Aorta (tissue), 5 donors: Measurements from ENCODE around the gene PANX1. TPM values are rescaled to one million over a fixed set of nuclear protein-coding genes. Genes with fewer than 3 reads are reported as not detected.

Experiments
- ATAC-seq: fragments of 200-7000 bp; cut with Tn5 transposase; one replicate; pipeline ENCODE4 v1.9.1; 2022; ENCODE audit warnings: moderate library complexity; ENCODE audit not compliant: low FRiP score
- DNase-seq, 2 donors: peaks; one replicate each; pipeline ENCODE4 v3.0.0-alpha.2; 2020
- H3K27ac ChIP-seq, 2 donors: one replicate each; pipeline ENCODE4 v1.5.1; 2013; ENCODE audit warnings: low read length in 2 of 2, mild to moderate bottlenecking in 2 of 2, moderate library complexity in 2 of 2, control low read depth in 1 of 2, inconsistent platforms in 1 of 2, low read depth in 1 of 2
- H3K27me3 ChIP-seq, 2 donors: one replicate each; pipeline ENCODE4 v1.6.1; 2013; ENCODE audit warnings: control low read depth in 1 of 2, low read length in 1 of 2, mild to moderate bottlenecking in 1 of 2, moderate library complexity in 1 of 2; ENCODE audit not compliant: insufficient read depth in 2 of 2, control insufficient read depth in 1 of 2
- H3K36me3 ChIP-seq, 2 donors: one replicate each; pipeline ENCODE4 v1.6.1; 2013; ENCODE audit warnings: control low read depth in 1 of 2, low read length in 1 of 2, mild to moderate bottlenecking in 1 of 2; ENCODE audit not compliant: insufficient read depth in 2 of 2, control insufficient read depth in 1 of 2
- H3K4me1 ChIP-seq, 2 donors: one replicate each; pipeline ENCODE4 v1.6.1; 2013; ENCODE audit warnings: low read length in 2 of 2, control low read depth in 1 of 2, mild to moderate bottlenecking in 1 of 2, moderate library complexity in 1 of 2; ENCODE audit not compliant: insufficient read depth in 2 of 2, control insufficient read depth in 1 of 2
- H3K4me3 ChIP-seq, 2 donors: one replicate each; pipeline ENCODE4 v1.5.1; 2013; ENCODE audit warnings: low read length in 2 of 2, control low read depth in 1 of 2, mild to moderate bottlenecking in 1 of 2
- H3K9me3 ChIP-seq: one replicate; pipeline ENCODE4 v1.6.1; 2013; ENCODE audit warnings: mild to moderate bottlenecking, low read length; ENCODE audit not compliant: control insufficient read depth
- WGBS, 2 donors: extraction: QIAGEN DNeasy Blood & Tissue Kit; methylation state at CpG; one replicate each; pipeline ENCODE4 v1.1.7; 2013; 5-methylcytosine and 5-hydroxymethylcytosine counted together
- intact Hi-C, 2 donors: fragments of 100-400 bp; cut with DNase I; formaldehyde crosslinking; loops; one replicate each; pipeline versions ENCODE4 v1.14.2 to v1.15.0; 2022
- polyA plus RNA-seq, 2 donors: library from polyadenylated mRNA; stranded (reverse); fragments of 200-250 nt; gene quantifications; one replicate each; pipeline ENCODE4 v1.2.3, GENCODE V29; 2013
- total RNA-seq, 2 donors: library from RNA; stranded (reverse); fragmentation: NEBNext Ultra II Directional; extraction: Animal tissue kit (Norgen Biotek cat#: 25700); gene quantifications; one replicate each; pipeline ENCODE4 v1.2.1, GENCODE V29; 2021
- donor health status: healthy with polysubstance abuse.
- donor health status: Bipolar disorder and iron deficiency.
- donor health status: DM: no; HTN: no; CAD: no.
- donor health status: DM: no; HTN: no; CAD: no.
- donor health status: DM: yes; HTN: yes; CAD: no.

PANX1 gene
- total and polyA plus RNA-seq, 4 donors: 7.0 to 29.3 (median 16.8) TPM

- Histone ChIP-seq H3K36me3 (peaks cover 6 to 14% of the 10 kb centered on the region in 2 donors), H3K9me3 (no peaks in the 10 kb centered on the region), H3K4me3 (no peak overlapping the region), H3K27me3 (no peaks in the 10 kb centered on the region), H3K27ac (peak overlapping the region; percentile 20 to 30), H3K4me1 (peaks cover 2 to 4% of the 10 kb centered on the region in 2 donors)
- 84 to 86% methylated on average over 8 of the region's 8 CpGs for WGBS, 2 donors
- ATAC-seq: no peak
- intact Hi-C loops: loop anchor here in 1 of 2 donors (5.0 kb wide), 1 partner anchor 234 kb away; no protein-coding TSS in a partner anchor
- no peak for DNase-seq
Measured at GRCh38 chr11:94183251-94183885, 54.7 kb downstream of the PANX1 start.

- Histone ChIP-seq H3K27me3 (no peaks in the 10 kb centered on the region), H3K9me3 (no peaks in the 10 kb centered on the region), H3K36me3 (peaks cover 6 to 13% of the 10 kb centered on the region in 2 donors), H3K4me1 (peaks cover 2 to 4% of the 10 kb centered on the region in 2 donors), H3K27ac (peak overlapping the region in 1 of 2 donors; percentile 45), H3K4me3 (no peak overlapping the region)
- 3 to 11% methylated on average over 7 of the region's 7 CpGs for whole genome bisulfite sequencing, 2 donors
- intact Hi-C loops: loop anchor here in 1 of 2 donors (5.0 kb wide), 1 partner anchor 233 kb away; no protein-coding TSS in a partner anchor
- peak; percentile 78 for ATAC-seq
- peak; percentile 71 to 85 for DNase-seq
Measured at GRCh38 chr11:94183886-94184264, 55.2 kb downstream of the PANX1 start.

- no peak overlapping the region for H3K27ac ChIP-seq
Measured at GRCh38 chr11:94184362-94184761, 55.7 kb downstream of the PANX1 start.

DNA sequence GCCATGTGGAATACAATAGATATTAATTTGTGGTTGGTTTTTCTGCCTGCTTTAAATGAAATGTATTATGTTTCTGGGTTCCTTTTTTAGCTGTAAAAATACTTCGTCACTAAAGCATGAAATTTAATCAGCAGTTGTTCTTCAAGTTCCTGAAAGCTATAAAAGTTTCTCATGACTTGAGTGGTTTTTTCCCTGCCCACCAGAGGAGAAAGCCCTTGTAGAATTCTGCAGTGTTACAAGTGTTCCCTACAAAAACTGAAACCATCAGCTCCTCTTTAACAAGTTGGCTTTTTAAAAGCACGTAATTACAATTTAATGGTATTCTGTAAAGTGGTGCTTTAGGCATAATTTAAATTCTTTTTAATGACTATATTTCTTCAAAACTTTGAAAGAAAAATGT lies 56.2 kb downstream of the PANX1 start:
- H3K4me3 ChIP-seq: no peak overlapping the region
- no peak for ATAC-seq
- no peaks in the 10 kb centered on the region for H3K27me3 ChIP-seq
- 9 to 23% methylated on average over 2 of the region's 2 CpGs for WGBS, 2 donors
- H3K27ac ChIP-seq: no peak overlapping the region
- H3K4me1 ChIP-seq: peaks cover 2 to 4% of the 10 kb centered on the region in 2 donors
- intact Hi-C loops: loop anchor here in 1 of 2 donors (5.0 kb wide), 1 partner anchor 232 kb away; no protein-coding TSS in a partner anchor
- no peaks in the 10 kb centered on the region for H3K9me3 ChIP-seq
- no peak for DNase-seq
- peaks cover 6 to 13% of the 10 kb centered on the region in 2 donors for H3K36me3 ChIP-seq

More at GRCh38 chr11:94184362-94184761, 55.7 kb downstream of the PANX1 start:
- ATAC-seq: no peak
- Histone ChIP-seq H3K27me3 (no peaks in the 10 kb centered on the region), H3K4me3 (no peak overlapping the region), H3K36me3 (peaks cover 6 to 13% of the 10 kb centered on the region in 2 donors), H3K4me1 (peaks cover 2 to 4% of the 10 kb centered on the region in 2 donors), H3K9me3 (no peaks in the 10 kb centered on the region)
- DNase-seq: no peak
- intact Hi-C loops: loop anchor here in 1 of 2 donors (5.0 kb wide), 1 partner anchor 233 kb away; no protein-coding TSS in a partner anchor
- WGBS, 2 donors: 9 to 33% methylated on average over 1 of the region's 1 CpG

- Histone ChIP-seq H3K4me3 (no peak overlapping the region), H3K27me3 (no peaks in the 10 kb centered on the region), H3K4me1 (peaks cover 2 to 4% of the 10 kb centered on the region in 2 donors), H3K36me3 (peaks cover 6 to 11% of the 10 kb centered on the region in 2 donors), H3K9me3 (no peaks in the 10 kb centered on the region), H3K27ac (no peak overlapping the region)
- no peak for DNase-seq
- ATAC-seq: no peak
- intact Hi-C loops: no loop called here
Measured at GRCh38 chr11:94185416-94186084, 56.9 kb downstream of the PANX1 start.

DNA sequence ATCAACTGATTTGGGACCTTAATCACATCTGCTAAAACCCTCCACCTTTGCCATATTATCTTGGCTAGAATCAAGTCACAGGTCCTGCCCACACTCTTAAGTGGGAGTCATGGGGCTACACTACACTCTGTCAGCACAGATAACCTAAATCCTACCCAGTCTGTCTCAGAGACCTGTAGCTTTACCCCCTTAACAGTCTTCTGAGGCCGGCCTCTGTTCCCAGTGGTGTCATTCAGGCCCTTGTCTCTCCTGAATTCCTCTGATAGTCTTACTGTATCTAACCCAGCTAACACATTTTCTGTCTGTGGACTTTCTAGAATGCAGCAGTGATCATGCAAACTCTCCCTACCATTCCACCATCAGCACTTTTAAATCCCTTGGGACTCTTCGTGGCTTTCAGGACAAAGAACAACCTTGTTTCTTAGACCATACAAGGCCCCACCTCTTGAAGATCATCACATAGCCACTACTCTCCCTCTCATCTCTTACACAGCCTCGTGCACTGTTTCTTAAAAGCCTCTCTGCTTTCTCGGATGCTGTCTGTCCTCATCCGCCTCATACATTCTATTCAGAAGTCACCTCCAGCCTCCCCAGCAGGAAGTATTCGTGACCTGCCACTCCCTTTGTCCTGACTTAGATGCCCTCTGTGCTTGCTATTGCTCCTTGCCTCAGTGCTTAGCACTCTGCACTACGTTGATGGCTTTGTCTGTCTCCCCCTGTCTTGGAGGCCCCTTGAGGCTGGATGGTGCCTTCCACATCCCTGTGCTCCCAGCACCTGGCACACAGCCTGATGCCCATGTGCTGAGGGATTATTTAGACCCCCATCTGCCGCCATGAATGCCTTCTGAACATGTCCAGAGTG lies 57.9 kb downstream of the PANX1 start:
- H3K36me3 ChIP-seq: peaks cover 0 to 7% of the 10 kb centered on the region in 2 donors
- ATAC-seq (no peak), DNase-seq (no peak)
- H3K9me3 ChIP-seq: no peaks in the 10 kb centered on the region
- no peak overlapping the region for H3K27ac ChIP-seq
- WGBS, 2 donors: 89 to 93% methylated on average over 8 of the region's 8 CpGs
- H3K4me3 ChIP-seq: no peak overlapping the region
- intact Hi-C loops: no loop called here
- H3K4me1 ChIP-seq: peaks cover 2 to 4% of the 10 kb centered on the region in 2 donors
- H3K27me3 ChIP-seq: no peaks in the 10 kb centered on the region

DNA sequence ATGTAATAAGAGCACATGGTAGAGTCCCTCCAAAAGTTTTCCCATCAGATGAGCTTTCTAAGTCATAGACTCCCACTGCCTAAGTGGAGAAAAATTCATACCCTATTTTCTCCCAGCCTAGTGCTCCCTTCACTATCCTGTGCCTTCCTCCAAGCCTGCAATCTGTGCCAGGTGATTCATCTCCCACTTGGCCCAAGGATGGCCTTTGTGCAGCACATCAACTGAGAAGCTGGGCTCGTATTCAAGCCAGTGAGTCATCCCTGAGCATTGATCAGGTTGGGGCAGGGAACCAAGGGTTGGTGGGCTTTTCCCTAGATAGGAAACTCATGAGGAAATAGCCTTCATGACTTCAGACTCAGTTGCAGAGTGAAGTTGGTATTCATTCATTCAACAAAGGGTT lies 64.6 kb downstream of the PANX1 start:
- DNase-seq: no peak
- ATAC-seq: no peak
- H3K9me3 ChIP-seq: no peaks in the 10 kb centered on the region
- 23 to 37% methylated on average over 1 of the region's 1 CpG for WGBS, 2 donors
- no peak overlapping the region for H3K4me3 ChIP-seq
- intact Hi-C loops: no loop called here
- no peaks in the 10 kb centered on the region for H3K27me3 ChIP-seq
- H3K36me3 ChIP-seq: no peaks in the 10 kb centered on the region
- H3K4me1 ChIP-seq: no peaks in the 10 kb centered on the region
- H3K27ac ChIP-seq: no peak overlapping the region

GRCh38 chr11:94194712-94195111 lies 66.1 kb downstream of the PANX1 start:
- Histone ChIP-seq H3K4me3 (no peak overlapping the region), H3K36me3 (no peaks in the 10 kb centered on the region), H3K9me3 (no peaks in the 10 kb centered on the region), H3K4me1 (no peaks in the 10 kb centered on the region), H3K27ac (no peak overlapping the region), H3K27me3 (no peaks in the 10 kb centered on the region)
- 85 to 91% methylated on average over 11 of the region's 11 CpGs for WGBS, 2 donors
- no peak for DNase-seq
- no peak for ATAC-seq
- intact Hi-C loops: no loop called here
